ENCODE measurements around the gene SETD1A.

- TF ChIP-seq EP300 (IDR thresholded peaks at IDR 0.05) (no peak), CTCF (IDR thresholded peaks at IDR 0.05) (no peak), POLR2AphosphoS5 (IDR thresholded peaks at IDR 0.05) (no peak)
These were observed 38.9 kb upstream of the SETD1A start for GRCh38 chr16:30918614-30919013.

Data from upper lobe of left lung (tissue), 4 donors.